Mesothelial cell of epicardium (in vitro differentiated cells): ENCODE data around the gene GFOD1. TPM values are rescaled to one million over a fixed set of nuclear protein-coding genes. Genes with fewer than 3 reads are reported as not detected.

Experiments used
- DNase-seq, 2 experiments: peaks; one replicate each; pipeline ENCODE4 v3.0.0; 2021; ENCODE audit warnings: low spot score in 2 of 2; ENCODE audit not compliant: unreplicated experiment in 2 of 2
- H3K27ac Mint-ChIP-seq: 2 replicates; pipeline ENCODE4 v1.8.0; 2021; ENCODE audit warnings: mixed read lengths
- H3K27me3 Mint-ChIP-seq: 2 replicates; pipeline ENCODE4 v1.8.0; 2021; ENCODE audit warnings: low read depth, mixed read lengths
- H3K36me3 Mint-ChIP-seq: 2 replicates; pipeline ENCODE4 v1.8.0; 2021; ENCODE audit warnings: mixed read lengths
- H3K4me1 Mint-ChIP-seq: 2 replicates; pipeline ENCODE4 v1.8.0; 2021; ENCODE audit warnings: mixed read lengths
- H3K4me3 Mint-ChIP-seq: 2 replicates; pipeline ENCODE4 v1.8.0; 2021; ENCODE audit warnings: mild to moderate bottlenecking, moderate library complexity, mixed read lengths
- H3K9me3 Mint-ChIP-seq: 2 replicates; pipeline ENCODE4 v1.8.0; 2021; ENCODE audit warnings: mixed read lengths
- CTCF ChIP-seq: fragments of 200-600 bp; sonication (generic); IDR thresholded peaks from one replicate; pipeline ENCODE4 v1.5.0; 2021; ENCODE audit warnings: antibody characterized with exemption; ENCODE audit not compliant: unreplicated experiment
- total RNA-seq: library from RNA; stranded (reverse); gene quantifications from 3 replicates; pipeline ENCODE4 v1.2.1, GENCODE V29; 2021

Gene GFOD1
- total RNA-seq, 1 donor from 2014 or later, result 4.8 TPM

- peaks cover 10% of the 10 kb centered on the region for H3K4me1 Mint-ChIP-seq
- no peaks in the 10 kb centered on the region for H3K27me3 Mint-ChIP-seq
- H3K27ac Mint-ChIP-seq, result no peak overlapping the region
- no peak overlapping the region for H3K4me3 Mint-ChIP-seq
- DNase-seq, result no peak
- TF ChIP-seq CTCF, result no peak
- no peaks in the 10 kb centered on the region for H3K9me3 Mint-ChIP-seq
- no peaks in the 10 kb centered on the region for H3K36me3 Mint-ChIP-seq
Measured at GRCh38 chr6:13441778-13442177, 45.6 kb downstream of the GFOD1 start.

GRCh38 chr6:13439644-13440043 is 47.8 kb downstream of the GFOD1 start:
- Mint-ChIP-seq H3K9me3 (peaks cover under 1% of the 10 kb centered on the region), H3K27me3 (no peaks in the 10 kb centered on the region), H3K27ac (no peak overlapping the region), H3K36me3 (no peaks in the 10 kb centered on the region), H3K4me3 (no peak overlapping the region), H3K4me1 (peaks cover 8% of the 10 kb centered on the region)
- TF ChIP-seq CTCF, result no peak
- DNase-seq, result no peak

GRCh38 chr6:13438126-13438525 is 49.3 kb downstream of the GFOD1 start:
- H3K9me3 Mint-ChIP-seq, result peaks cover 9% of the 10 kb centered on the region
- DNase-seq, result no peak
- no peak overlapping the region for H3K27ac Mint-ChIP-seq
- no peak for TF ChIP-seq CTCF
- H3K36me3 Mint-ChIP-seq, result no peaks in the 10 kb centered on the region
- no peaks in the 10 kb centered on the region for H3K27me3 Mint-ChIP-seq
- peaks cover 8% of the 10 kb centered on the region for H3K4me1 Mint-ChIP-seq
- H3K4me3 Mint-ChIP-seq, result no peak overlapping the region

GRCh38 chr6:13437218-13437996 is 50.0 kb downstream of the GFOD1 start:
- no peak for DNase-seq
- no peaks in the 10 kb centered on the region for H3K27me3 Mint-ChIP-seq
- peaks cover 8% of the 10 kb centered on the region for H3K4me1 Mint-ChIP-seq
- H3K4me3 Mint-ChIP-seq, result no peak overlapping the region
- TF ChIP-seq CTCF, result no peak
- H3K9me3 Mint-ChIP-seq, result peaks cover 9% of the 10 kb centered on the region
- no peaks in the 10 kb centered on the region for H3K36me3 Mint-ChIP-seq
- no peak overlapping the region for H3K27ac Mint-ChIP-seq

- no peak for TF ChIP-seq CTCF
- DNase-seq, result no peak
- Mint-ChIP-seq H3K4me1 (peaks cover 8% of the 10 kb centered on the region), H3K9me3 (peaks cover 9% of the 10 kb centered on the region), H3K27ac (no peak overlapping the region), H3K27me3 (no peaks in the 10 kb centered on the region), H3K4me3 (no peak overlapping the region), H3K36me3 (no peaks in the 10 kb centered on the region)
Measured at GRCh38 chr6:13436399-13437217, 50.8 kb downstream of the GFOD1 start.
